Right lobe of liver (tissue), 6 donors: Measurements from ENCODE around the gene DLG5. TPM values are rescaled to one million over a fixed set of nuclear protein-coding genes. Genes with fewer than 3 reads are reported as not detected.

Source experiments
- ATAC-seq, 4 donors: fragments of 200-7000 bp; cut with Tn5 transposase; one replicate each; pipeline ENCODE4 v1.9.1; 2020; ENCODE audit warnings: mild to moderate bottlenecking in 4 of 4, moderate library complexity in 4 of 4
- DNase-seq, 3 donors: peaks; one replicate each; pipeline ENCODE4 v3.0.0-alpha.2; 2020
- H3K27ac ChIP-seq, 3 donors: fragments of 200-600 bp; one replicate each; pipeline ENCODE4 v1.8.0; 2022
- H3K27me3 ChIP-seq, 2 donors: fragments of 200-600 bp; one replicate each; pipeline ENCODE4 v1.8.0; 2022
- H3K36me3 ChIP-seq, 4 donors: fragments of 200-600 bp; sonication (generic) in 1 of 4; one replicate each; pipeline versions ENCODE4 v1.5.1 to v1.8.0; 2017 to 2022; ENCODE audit warnings: control low read depth in 1 of 4
- H3K4me1 ChIP-seq, 4 donors: fragments of 200-600 bp; sonication (generic) in 1 of 4; one replicate each; pipeline versions ENCODE4 v1.5.1 to v1.8.0; 2017 to 2022; ENCODE audit warnings: control low read depth in 1 of 4
- H3K4me3 ChIP-seq, 3 donors: fragments of 200-600 bp; one replicate each; pipeline ENCODE4 v1.8.0; 2022
- H3K9me3 ChIP-seq, 4 donors: fragments of 200-600 bp; sonication (generic) in 1 of 4; one replicate each; pipeline versions ENCODE4 v1.5.1 to v1.8.0; 2017 to 2022; ENCODE audit warnings: control low read depth in 1 of 4
- POLR2A ChIP-seq: fragments of 450-650 bp; IDR thresholded peaks from one replicate; pipeline ENCODE4 v1.6.1; 2017; ENCODE audit warnings: antibody characterized with exemption, mild to moderate bottlenecking
- WGBS: methylation state at CpG from one replicate; pipeline ENCODE4 v1.1.6; 2018; ENCODE audit warnings: low coverage, low lambda C conversion rate; ENCODE audit not compliant: insufficient coverage; ENCODE audit errors: missing lambda C conversion rate; 5-methylcytosine and 5-hydroxymethylcytosine counted together
- intact Hi-C, 2 donors: fragments of 100-400 bp; cut with DNase I; formaldehyde crosslinking; loops; one replicate each; pipeline versions ENCODE4 v1.11.2 to v1.14.1; 2022
- total RNA-seq, 6 experiments: library from RNA; depleted of rRNA in 2 of 6; stranded (reverse); fragments of >200 nt in 2 of 6; fragmentation: NEBNext Ultra II Directional in 3 of 6; extraction: Animal tissue kit (Norgen Biotek cat#: 25700) in 3 of 6; gene quantifications; one replicate each; pipeline versions ENCODE4 v1.1.0 to v1.2.4, GENCODE V29; 2016 to 2023
- TF ChIP-seq, protein P1 (sequence below), 4 donors: fragments of 200-600 bp in 3 of 4; fragments of 450-650 bp in 1 of 4; IDR thresholded peaks; one replicate each; pipeline versions ENCODE4 v1.5.1 to v1.8.0; 2016 to 2022; ENCODE audit warnings: antibody characterized with exemption in 4 of 4, mild to moderate bottlenecking in 2 of 4
- donor health status: DM: no; HTN: yes; CAD: no.
- donor health status: DM: no; HTN: no; CAD: no.
- donor health status: DM: no; HTN: no; CAD: no.
- donor health status: DM: no; HTN: yes; CAD: no.
- donor health status: DM: no; HTN: yes; CAD: no.

Gene DLG5
- total RNA-seq, 6 experiments from 2014 or later, result 5.6 to 8.8 (median 7.6) TPM

DNA sequence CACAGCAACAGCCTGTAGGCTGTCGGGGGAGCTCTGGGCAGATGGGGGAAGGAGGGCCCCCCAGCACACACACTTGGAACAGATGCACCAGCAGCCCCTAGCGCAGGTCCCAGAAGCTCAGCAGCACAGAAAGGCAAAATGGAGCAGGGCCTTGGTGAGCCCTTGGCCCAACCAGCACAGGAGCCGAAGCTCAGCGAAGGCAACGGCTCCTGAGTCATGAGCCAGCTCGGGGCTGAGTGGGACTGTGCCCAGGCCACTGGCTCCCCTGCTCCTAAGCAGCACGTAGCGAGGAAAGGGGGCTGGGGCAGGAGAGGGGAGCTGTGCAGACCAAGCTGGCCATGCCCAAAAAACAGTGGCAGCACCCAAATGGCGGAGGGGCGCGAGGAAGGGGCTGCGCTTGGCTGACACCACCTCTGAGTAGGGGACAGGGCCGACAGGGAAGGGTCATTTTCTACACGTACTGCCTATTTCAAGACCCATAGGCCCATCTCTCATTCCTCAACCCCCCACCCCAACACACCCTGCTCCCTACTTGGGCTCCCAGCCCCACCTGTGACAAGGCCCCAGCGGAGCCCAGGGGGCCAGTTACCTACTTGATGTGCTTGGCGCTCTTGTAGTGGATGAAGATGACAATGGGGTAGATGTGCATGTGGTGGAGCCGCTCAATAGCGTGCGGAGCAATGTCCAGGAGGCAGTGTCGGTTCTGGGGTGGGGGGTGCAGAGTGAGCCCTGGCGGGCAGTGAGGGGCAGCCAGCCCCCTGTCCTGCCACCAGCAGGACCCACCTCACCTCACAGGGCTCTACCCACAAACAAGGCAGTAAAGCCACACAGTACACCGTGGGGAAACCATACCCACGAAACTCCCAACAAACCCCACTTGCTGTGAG is 132.1 kb downstream of the DLG5 start:
- no peaks in the 10 kb centered on the region for H3K9me3 ChIP-seq
- ATAC-seq (no peak), DNase-seq (no peak)
- 100% methylated on average over 7 of the region's 23 CpGs for WGBS
- no peak for TF ChIP-seq POLR2A
- TF ChIP-seq, protein P1, sequence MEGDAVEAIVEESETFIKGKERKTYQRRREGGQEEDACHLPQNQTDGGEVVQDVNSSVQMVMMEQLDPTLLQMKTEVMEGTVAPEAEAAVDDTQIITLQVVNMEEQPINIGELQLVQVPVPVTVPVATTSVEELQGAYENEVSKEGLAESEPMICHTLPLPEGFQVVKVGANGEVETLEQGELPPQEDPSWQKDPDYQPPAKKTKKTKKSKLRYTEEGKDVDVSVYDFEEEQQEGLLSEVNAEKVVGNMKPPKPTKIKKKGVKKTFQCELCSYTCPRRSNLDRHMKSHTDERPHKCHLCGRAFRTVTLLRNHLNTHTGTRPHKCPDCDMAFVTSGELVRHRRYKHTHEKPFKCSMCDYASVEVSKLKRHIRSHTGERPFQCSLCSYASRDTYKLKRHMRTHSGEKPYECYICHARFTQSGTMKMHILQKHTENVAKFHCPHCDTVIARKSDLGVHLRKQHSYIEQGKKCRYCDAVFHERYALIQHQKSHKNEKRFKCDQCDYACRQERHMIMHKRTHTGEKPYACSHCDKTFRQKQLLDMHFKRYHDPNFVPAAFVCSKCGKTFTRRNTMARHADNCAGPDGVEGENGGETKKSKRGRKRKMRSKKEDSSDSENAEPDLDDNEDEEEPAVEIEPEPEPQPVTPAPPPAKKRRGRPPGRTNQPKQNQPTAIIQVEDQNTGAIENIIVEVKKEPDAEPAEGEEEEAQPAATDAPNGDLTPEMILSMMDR (IDR thresholded peaks at IDR 0.05), result no peak
- H3K4me3 ChIP-seq, result no peak overlapping the region
- peaks cover 0 to 18% (median 3%) of the 10 kb centered on the region in 4 donors for H3K36me3 ChIP-seq
- intact Hi-C loops, result no loop called here
- H3K27me3 ChIP-seq, result no peaks in the 10 kb centered on the region
- no peak overlapping the region for H3K27ac ChIP-seq
- no peaks in the 10 kb centered on the region for H3K4me1 ChIP-seq

DNA sequence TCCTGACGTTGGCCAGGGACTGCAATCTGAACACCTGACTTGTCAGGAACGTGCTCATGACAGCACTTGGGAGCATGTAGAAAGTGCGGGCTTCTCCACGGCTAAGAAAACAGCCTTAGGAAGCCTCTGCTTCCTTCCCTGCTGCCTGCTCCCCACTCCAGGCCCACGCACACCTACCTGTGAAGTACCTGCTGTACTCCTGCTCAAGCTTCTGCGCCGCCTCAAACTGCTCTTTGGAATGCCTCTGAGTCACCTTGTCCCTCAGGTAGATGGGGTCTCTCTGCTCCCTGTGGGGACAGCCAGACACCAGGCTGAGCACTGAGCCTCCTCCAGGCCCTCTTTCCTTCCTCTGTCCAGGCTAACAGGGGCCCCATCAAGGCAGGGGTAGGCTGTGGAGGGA is 132.7 kb downstream of the DLG5 start:
- Histone ChIP-seq H3K4me1 (no peaks in the 10 kb centered on the region), H3K9me3 (no peaks in the 10 kb centered on the region), H3K36me3 (peaks cover 0 to 18% (median 3%) of the 10 kb centered on the region in 4 donors), H3K4me3 (no peak overlapping the region), H3K27me3 (no peaks in the 10 kb centered on the region), H3K27ac (no peak overlapping the region)
- ATAC-seq (no peak), DNase-seq (no peak)
- TF ChIP-seq POLR2A, result no peak
- TF ChIP-seq, protein P1 (IDR thresholded peaks at IDR 0.05), result no peak
- WGBS, result 100% methylated on average over 2 of the region's 7 CpGs
- intact Hi-C loops, result no loop called here

DNA sequence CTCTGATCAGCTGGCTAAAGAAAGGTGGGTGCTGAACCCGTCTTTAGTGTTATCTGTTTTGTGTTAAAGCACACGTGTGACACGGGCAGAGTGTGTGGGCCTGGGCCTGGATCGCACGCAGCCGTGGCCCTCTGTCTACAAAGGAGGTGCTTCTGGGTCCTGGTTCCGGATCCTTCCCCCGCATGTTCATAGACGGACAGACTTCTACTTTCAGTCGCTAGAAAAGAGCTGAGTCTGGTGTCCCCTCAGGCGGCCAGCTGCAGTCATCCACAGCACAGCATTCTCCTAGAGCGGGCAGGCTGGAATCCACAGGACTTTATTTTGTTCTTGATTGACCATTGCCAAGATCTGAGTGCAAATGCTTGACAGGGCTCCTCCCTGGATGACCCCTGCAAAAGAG is 134.4 kb downstream of the DLG5 start:
- TF ChIP-seq, protein P1 (IDR thresholded peaks at IDR 0.05), result no peak
- no peak for TF ChIP-seq POLR2A
- ATAC-seq (no peak), DNase-seq (no peak)
- H3K36me3 ChIP-seq, result peaks cover 0 to 18% (median 3%) of the 10 kb centered on the region in 4 donors
- H3K4me3 ChIP-seq, result no peak overlapping the region
- no peaks in the 10 kb centered on the region for H3K4me1 ChIP-seq
- H3K27ac ChIP-seq, result no peak overlapping the region
- intact Hi-C loops, result no loop called here
- no peaks in the 10 kb centered on the region for H3K27me3 ChIP-seq
- WGBS, result 100% methylated on average over 1 of the region's 12 CpGs
- no peaks in the 10 kb centered on the region for H3K9me3 ChIP-seq

DNA sequence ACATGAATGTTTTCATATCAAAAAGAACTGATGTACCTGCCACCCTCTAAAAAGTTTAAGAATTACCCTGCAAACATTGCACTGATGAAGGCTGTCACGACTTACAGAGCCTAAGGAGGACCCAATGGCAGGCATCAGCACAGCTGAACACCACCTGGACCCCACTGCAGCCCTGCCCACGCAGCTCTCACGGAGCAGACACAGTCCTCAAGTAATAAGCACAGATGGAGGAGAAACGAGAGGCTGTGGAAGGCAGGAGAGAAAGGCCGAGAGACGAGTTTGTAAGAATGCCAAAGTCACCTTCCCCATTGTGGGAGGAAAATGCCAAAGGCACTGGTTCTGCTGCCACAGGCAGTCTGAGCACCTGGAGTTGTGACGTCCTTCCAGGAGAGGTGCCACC is 135.0 kb downstream of the DLG5 start:
- 55% methylated on average over 2 of the region's 7 CpGs for WGBS
- H3K27me3 ChIP-seq, result no peaks in the 10 kb centered on the region
- no peaks in the 10 kb centered on the region for H3K4me1 ChIP-seq
- no peak overlapping the region for H3K27ac ChIP-seq
- no peaks in the 10 kb centered on the region for H3K9me3 ChIP-seq
- ATAC-seq, result no peak
- no peak overlapping the region for H3K4me3 ChIP-seq
- peaks cover 0 to 18% (median 3%) of the 10 kb centered on the region in 4 donors for H3K36me3 ChIP-seq
- TF ChIP-seq, protein P1 (IDR thresholded peaks at IDR 0.05), result no peak
- no peak for TF ChIP-seq POLR2A
- no peak for DNase-seq
- intact Hi-C loops, result no loop called here
